HepG2 (cell line): ENCODE data around the gene GJE1. TPM values are rescaled to one million over a fixed set of nuclear protein-coding genes. Genes with fewer than 3 reads are reported as not detected.
"Not testable (repeated sequence)": the region's sequence is repeated elsewhere in the genome, so short reads cannot be mapped to it uniquely, and the experiment has no call there.

Experiments used
- ATAC-seq: fragments of 200-7000 bp; cut with Tn5 transposase; 3 replicates; pipeline ENCODE4 v1.9.1; 2020; ENCODE audit warnings: mild to moderate bottlenecking, moderate library complexity
- BruUV-seq: library from RNA; stranded (reverse); fragments of 400-500 nt; replicated peaks from 2 replicates; lab custom pipeline; 2021; lab: Mats Ljungman, UMichigan
- CTCF ChIA-PET: fragments of 300-600 bp; formaldehyde crosslinking; extraction: SDS; loops from one replicate; lab custom pipeline; 2021; ENCODE audit warnings: low total read pairs, inconsistent platforms, low intra/inter-chr PET ratio; lab: Yijun Ruan, JAX
- POLR2A ChIA-PET: fragments of 350-600 bp; sonication (Branson Sonifier 250); formaldehyde crosslinking; loops from one replicate; lab custom pipeline; 2020; ENCODE audit warnings: antibody characterized with exemption, inconsistent platforms; lab: Yijun Ruan, JAX
- DNase-seq: peaks from one replicate; pipeline ENCODE4 v3.0.0-alpha.2; 2015; ENCODE audit warnings: low spot score
- FAIRE-seq: peaks from 3 replicates; lab custom pipeline; 2011; peaks lifted over from hg19 to GRCh38; lab: Jason Lieb, UNC
- H2AFZ ChIP-seq: one replicate; pipeline ENCODE4 v1.6.1; 2011; ENCODE audit warnings: low read length, inconsistent platforms
- H3K27ac ChIP-seq: fragments of 300-600 bp; 3 replicates; pipeline ENCODE4 v1.8.0; 2011; ENCODE audit warnings: mixed run types, mild to moderate bottlenecking, mixed read lengths, low read length, inconsistent platforms; ENCODE audit not compliant: insufficient read depth; ENCODE audit errors: extremely low read length
- H3K27me3 ChIP-seq, 2 experiments: fragments of 200-600 bp in 1 of 2; 2 replicates in 1 of 2; 3 replicates in 1 of 2; pipeline versions ENCODE4 v1.6.0 to v1.8.0; 2011; ENCODE audit warnings: low read length in 2 of 2, mild to moderate bottlenecking in 2 of 2, moderate library complexity in 2 of 2, inconsistent platforms in 1 of 2; ENCODE audit not compliant: insufficient read depth in 2 of 2, control insufficient read depth in 1 of 2
- H3K36me3 ChIP-seq, 2 experiments: fragments of 200-600 bp in 1 of 2; replicated peaks in 1 of 2; 2 replicates in 1 of 2; 3 replicates in 1 of 2; pipeline versions ENCODE4 v1.5.1 to v1.8.0; 2011; ENCODE audit warnings: low read length in 2 of 2, inconsistent platforms in 1 of 2; ENCODE audit not compliant: insufficient read depth in 2 of 2, control insufficient read depth in 1 of 2
- H3K4me1 ChIP-seq: 2 replicates; pipeline ENCODE4 v1.5.1; 2012; ENCODE audit warnings: low read length, inconsistent platforms; ENCODE audit not compliant: insufficient read depth
- H3K4me2 ChIP-seq: 2 replicates; pipeline ENCODE4 v1.6.0; 2011; ENCODE audit warnings: low read depth, low read length, inconsistent platforms
- H3K4me3 ChIP-seq, 3 experiments: fragments of 200-600 bp in 1 of 3; sonication (generic), shearing (Covaris generic) in 1 of 3; replicated peaks in 1 of 3; 2 replicates each; pipeline ENCODE4 v1.5.1; 2011 to 2016; ENCODE audit warnings: low read length in 3 of 3, inconsistent platforms in 2 of 3, low read depth in 2 of 3, mild to moderate bottlenecking in 2 of 3, control low read depth in 1 of 3, mixed read lengths in 1 of 3; ENCODE audit not compliant: insufficient read depth in 1 of 3
- H3K79me2 ChIP-seq: one replicate; pipeline ENCODE4 v1.6.1; 2011; ENCODE audit warnings: low read length, inconsistent platforms; ENCODE audit not compliant: insufficient read depth
- H3K9ac ChIP-seq: 2 replicates; pipeline ENCODE4 v1.6.0; 2011; ENCODE audit warnings: mild to moderate bottlenecking, low read depth, low read length, inconsistent platforms; ENCODE audit not compliant: insufficient read depth
- H3K9me3 ChIP-seq: 2 replicates; pipeline ENCODE4 v1.5.1; 2012; ENCODE audit warnings: mild to moderate bottlenecking, low read length
- H4K20me1 ChIP-seq: 2 replicates; pipeline ENCODE4 v1.6.0; 2011; ENCODE audit warnings: inconsistent platforms, mild to moderate bottlenecking, low read length, moderate library complexity; ENCODE audit not compliant: insufficient read depth
- ATF7-NPFF ChIP-seq: sonication (generic); formaldehyde crosslinking; IDR thresholded peaks from 2 replicates; pipeline ENCODE4 v1.8.1; 2023; ENCODE audit warnings: mild to moderate bottlenecking, low read depth, missing genetic modification reagents, moderate library complexity
- CEBPB ChIP-seq: IDR thresholded peaks from 2 replicates; pipeline ENCODE4 v1.6.1; 2011; ENCODE audit warnings: low read depth, low read length, improper control_type of control experiment, borderline replicate concordance
- EP300 ChIP-seq, 3 experiments: sonication (generic) in 1 of 3; formaldehyde crosslinking in 1 of 3; IDR thresholded peaks; 2 replicates each; pipeline versions ENCODE4 v1.5.1 to v1.6.1; 2011 to 2020; ENCODE audit warnings: low read depth in 2 of 3, low read length in 2 of 3, borderline replicate concordance in 1 of 3, improper control_type of control experiment in 1 of 3, mild to moderate bottlenecking in 1 of 3, missing genetic modification reagents in 1 of 3, moderate library complexity in 1 of 3
- IKZF4 ChIP-seq: sonication (generic); formaldehyde crosslinking; IDR thresholded peaks from 2 replicates; pipeline ENCODE4 v1.5.1; 2020; ENCODE audit warnings: borderline replicate concordance, mild to moderate bottlenecking, low read depth, missing genetic modification reagents; ENCODE audit errors: not compliant biosample characterization
- MIXL1 ChIP-seq: IDR thresholded peaks from 2 replicates; pipeline ENCODE4 v1.6.1; 2016
- SAP130 ChIP-seq: IDR thresholded peaks from 2 replicates; pipeline ENCODE4 v1.6.1; 2016; ENCODE audit warnings: low read depth
- TFAP4 ChIP-seq: sonication (generic); IDR thresholded peaks from 2 replicates; pipeline ENCODE4 v1.6.1; 2016; ENCODE audit warnings: low read depth, borderline replicate concordance
- ZNF260 ChIP-seq: sonication (generic); formaldehyde crosslinking; IDR thresholded peaks from 2 replicates; pipeline ENCODE4 v1.4.0; 2020; ENCODE audit warnings: missing genetic modification reagents, low read depth, mild to moderate bottlenecking, borderline replicate concordance
- ZNF460 ChIP-seq: sonication (generic); formaldehyde crosslinking; IDR thresholded peaks from 2 replicates; pipeline ENCODE4 v1.5.1; 2020; ENCODE audit warnings: missing genetic modification reagents, mild to moderate bottlenecking, borderline replicate concordance
- ZNF577 ChIP-seq: sonication (generic); formaldehyde crosslinking; IDR thresholded peaks from 2 replicates; pipeline ENCODE4 v1.4.0; 2020; ENCODE audit warnings: mild to moderate bottlenecking, low read depth, missing genetic modification reagents, borderline replicate concordance
- WGBS: methylation state at CpG from one replicate; pipeline ENCODE4 v1.1.6; 2017; ENCODE audit warnings: low lambda C conversion rate; 5-methylcytosine and 5-hydroxymethylcytosine counted together
- in situ Hi-C: cut with HindIII; loops from 2 replicates; pipeline ENCODE4 v1.10.0; 2017; ENCODE audit warnings: low pct_unique_long_range_greater_than_20kb; ENCODE audit not compliant: extremely low pct_ligation_motif_present
- intact Hi-C: fragments of 100-400 bp; cut with micrococcal nuclease; formaldehyde crosslinking; loops from one replicate; pipeline ENCODE4 v1.10.0; 2022; ENCODE audit not compliant: unreplicated experiment
- polyA plus RNA-seq, 8 experiments: library from polyadenylated mRNA; depleted of rRNA in 3 of 8; stranded (reverse) in 7 of 8; unstranded in 1 of 8; fragments of >200 nt; fragmentation: Illumina TruSeq in 4 of 8; extraction: Trizol in 4 of 8; gene quantifications; 2 replicates each; pipeline versions ENCODE4 v1.2.1 to v1.2.3, GENCODE V29; 2011 to 2016; ENCODE audit warnings: low read depth in 4 of 8, missing spikeins in 1 of 8, mixed read lengths in 1 of 8; ENCODE audit not compliant: insufficient read depth in 1 of 8
- total RNA-seq, 5 experiments: library from RNA; depleted of rRNA; stranded (reverse); fragments of >200 nt; fragmentation: Illumina TruSeq; extraction: Trizol; gene quantifications; 2 replicates each; pipeline ENCODE4 v1.2.3, GENCODE V29; 2016; ENCODE audit warnings: low read depth in 1 of 5

GJE1 gene
- total and polyA plus RNA-seq, 2 of the 13 experiments (the other 11 are each of a cell fraction or from before 2014, with no cell fraction given), result not detected

GRCh38 chr6:142130814-142131213, 1.9 kb upstream of the GJE1 start:
- no peak overlapping the region for H3K4me2 ChIP-seq
- H3K9ac ChIP-seq, result no peak overlapping the region
- FAIRE-seq, result no peak
- in situ Hi-C loops, result no loop called here
- POLR2A ChIA-PET, result no interaction called here
- no peaks in the 10 kb centered on the region for H3K79me2 ChIP-seq
- no peak for ATAC-seq
- BruUV-seq, result no TSS peak
- no peaks in the 10 kb centered on the region for H3K36me3 ChIP-seq
- WGBS, result 3% methylated on average over 1 of the region's 1 CpG
- no peaks in the 10 kb centered on the region for H4K20me1 ChIP-seq
- no peak for TF ChIP-seq IKZF4 (CRISPR knock-in tag)
- no peak for TF ChIP-seq TFAP4
- no peak for TF ChIP-seq ZNF260 (CRISPR knock-in tag)
- no peak for TF ChIP-seq EP300 (IDR thresholded peaks at IDR 0.05; ENCODE audit: low read depth in 2 of 2, low read length in 2 of 2)
- TF ChIP-seq EP300 (CRISPR knock-in tag; IDR thresholded peaks at IDR 0.05; ENCODE audit: borderline replicate concordance), result no peak
- TF ChIP-seq SAP130 (CRISPR knock-in tag), result no peak
- TF ChIP-seq, all 625 proteins: peak for 0
- no peak overlapping the region for H3K4me3 ChIP-seq
- H2AFZ ChIP-seq, result no peak overlapping the region
- no peaks in the 10 kb centered on the region for H3K27me3 ChIP-seq
- CTCF ChIA-PET, result no interaction called here
- no peak overlapping the region for H3K27ac ChIP-seq
- 0 out of 2 replicates have a peak, but pooled peaks cover 6% of the 10 kb centered on the region for H3K4me1 ChIP-seq
- no peak for DNase-seq
- H3K9me3 ChIP-seq, result no peaks in the 10 kb centered on the region
- intact Hi-C loops, result no loop called here

GRCh38 chr6:142138876-142139275, 6.2 kb downstream of the GJE1 start:
- Histone ChIP-seq H3K36me3 (no peaks in the 10 kb centered on the region), H3K4me1 (no peaks in the 10 kb centered on the region), H3K27ac (no peak overlapping the region), H3K27me3 (no peaks in the 10 kb centered on the region), H4K20me1 (no peaks in the 10 kb centered on the region), H3K4me2 (no peak overlapping the region), H3K9me3 (no peaks in the 10 kb centered on the region), H3K79me2 (no peaks in the 10 kb centered on the region), H3K9ac (no peak overlapping the region), H3K4me3 (no peak overlapping the region), H2AFZ (no peak overlapping the region)
- FAIRE-seq (no peak), DNase-seq (no peak), ATAC-seq (peak; percentile 45; the same call in 1 of the 3 replicates)
- no TSS peak for BruUV-seq
- intact Hi-C loops, result no loop called here
- in situ Hi-C loops, result no loop called here
- POLR2A ChIA-PET, result no interaction called here
- CTCF ChIA-PET, result no interaction called here
- WGBS, result 19% methylated on average over 2 of the region's 2 CpGs
- no peak for TF ChIP-seq ZNF577 (CRISPR knock-in tag)
- peak; percentile 21; the same call in 1 of the 2 replicates for TF ChIP-seq CEBPB
- no peak for TF ChIP-seq MIXL1 (CRISPR knock-in tag)
- TF ChIP-seq ZNF460, result no peak
- TF ChIP-seq ATF7-NPFF, result no peak

GRCh38 chr6:142141531-142141930, 8.8 kb downstream of the GJE1 start:
- H3K4me3 ChIP-seq, ATAC-seq, DNase-seq, H3K36me3 ChIP-seq, H3K27me3 ChIP-seq, CTCF ChIA-PET, H3K9me3 ChIP-seq, POLR2A ChIA-PET, in situ Hi-C loops, H4K20me1 ChIP-seq, H3K4me2 ChIP-seq, BruUV-seq, H3K79me2 ChIP-seq, FAIRE-seq, H3K4me1 ChIP-seq, H3K27ac ChIP-seq, H3K9ac ChIP-seq, intact Hi-C loops, H2AFZ ChIP-seq: not testable (repeated sequence)
- WGBS, result 41% methylated on average over 13 of the region's 13 CpGs
